ENCODE data around the gene KCTD3.

Gene KCTD3

DNA sequence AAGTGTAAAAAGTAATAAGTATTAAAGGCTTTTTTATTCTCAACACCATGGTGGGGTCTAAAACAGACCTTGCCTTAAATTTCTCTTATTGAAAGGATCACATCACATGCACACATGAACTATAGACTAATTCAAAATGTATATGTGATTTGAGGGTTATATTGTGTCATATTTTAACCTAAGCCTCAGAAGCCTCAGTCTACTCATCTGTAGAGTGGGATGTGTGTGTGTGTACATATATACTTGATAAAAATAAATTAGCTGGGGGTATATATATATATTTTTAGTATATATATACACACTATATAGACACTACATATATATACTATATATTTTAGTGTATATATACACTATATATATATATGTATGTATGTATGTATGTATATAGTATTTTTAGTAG lies 58.8 kb downstream of the KCTD3 start:
- DNase-seq (ENCODE audit: low spot score) = no peak
- TF ChIP-seq, protein P1, sequence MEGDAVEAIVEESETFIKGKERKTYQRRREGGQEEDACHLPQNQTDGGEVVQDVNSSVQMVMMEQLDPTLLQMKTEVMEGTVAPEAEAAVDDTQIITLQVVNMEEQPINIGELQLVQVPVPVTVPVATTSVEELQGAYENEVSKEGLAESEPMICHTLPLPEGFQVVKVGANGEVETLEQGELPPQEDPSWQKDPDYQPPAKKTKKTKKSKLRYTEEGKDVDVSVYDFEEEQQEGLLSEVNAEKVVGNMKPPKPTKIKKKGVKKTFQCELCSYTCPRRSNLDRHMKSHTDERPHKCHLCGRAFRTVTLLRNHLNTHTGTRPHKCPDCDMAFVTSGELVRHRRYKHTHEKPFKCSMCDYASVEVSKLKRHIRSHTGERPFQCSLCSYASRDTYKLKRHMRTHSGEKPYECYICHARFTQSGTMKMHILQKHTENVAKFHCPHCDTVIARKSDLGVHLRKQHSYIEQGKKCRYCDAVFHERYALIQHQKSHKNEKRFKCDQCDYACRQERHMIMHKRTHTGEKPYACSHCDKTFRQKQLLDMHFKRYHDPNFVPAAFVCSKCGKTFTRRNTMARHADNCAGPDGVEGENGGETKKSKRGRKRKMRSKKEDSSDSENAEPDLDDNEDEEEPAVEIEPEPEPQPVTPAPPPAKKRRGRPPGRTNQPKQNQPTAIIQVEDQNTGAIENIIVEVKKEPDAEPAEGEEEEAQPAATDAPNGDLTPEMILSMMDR (IDR thresholded peaks at IDR 0.05; ENCODE audit: extremely low read depth, insufficient read depth, missing control alignments) = no peak
- in situ Hi-C loops (cut with MboI; ENCODE audit: low pct_unique_long_range_greater_than_20kb, low sequenced_read_pairs, unreplicated experiment) = no loop called here

DNA sequence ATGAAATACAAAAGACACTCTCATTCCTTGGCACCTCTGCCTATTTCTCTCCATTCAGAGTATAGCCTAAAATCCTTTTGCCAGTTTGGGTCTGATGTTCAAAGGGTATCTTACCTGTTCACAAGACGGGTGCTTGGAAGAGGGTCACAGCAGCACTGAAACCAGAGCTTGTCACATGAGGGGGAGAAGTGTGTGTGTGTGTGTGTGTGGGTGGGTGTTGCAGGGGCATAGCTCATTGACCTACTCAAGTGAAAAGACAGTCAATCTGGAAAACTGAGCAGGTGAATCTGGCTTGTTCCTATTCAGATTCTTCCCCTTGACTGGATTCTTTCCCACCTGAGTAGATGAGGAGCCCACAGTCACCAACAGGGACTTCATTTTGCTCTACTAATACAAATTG lies 63.9 kb downstream of the KCTD3 start:
- in situ Hi-C loops (cut with MboI; ENCODE audit: low pct_unique_long_range_greater_than_20kb, low sequenced_read_pairs, unreplicated experiment) = no loop called here
- TF ChIP-seq, protein P1 (IDR thresholded peaks at IDR 0.05; ENCODE audit: extremely low read depth, insufficient read depth, missing control alignments) = no peak
- DNase-seq (ENCODE audit: low spot score) = no peak

DNA sequence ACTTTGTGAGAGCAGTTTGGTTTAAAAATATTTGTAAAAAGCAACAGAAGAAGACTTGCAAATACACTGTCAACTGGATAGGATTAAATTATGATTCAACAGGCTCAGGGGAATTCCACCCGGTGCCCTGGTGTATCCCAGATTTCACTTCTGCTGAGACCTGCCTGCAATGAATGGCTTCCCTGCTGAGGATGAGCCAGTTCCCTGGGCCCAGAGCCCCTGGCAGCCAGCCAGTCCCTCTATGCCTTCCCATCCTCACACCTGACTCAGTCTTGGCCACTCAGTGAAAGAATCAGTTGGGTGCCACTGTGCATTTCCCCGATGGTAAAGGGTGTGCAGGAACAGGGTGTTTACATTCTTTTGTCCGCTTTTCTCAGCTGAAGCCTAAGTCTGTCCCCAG lies 64.4 kb downstream of the KCTD3 start:
- DNase-seq (ENCODE audit: low spot score) = no peak
- in situ Hi-C loops (cut with MboI; ENCODE audit: low pct_unique_long_range_greater_than_20kb, low sequenced_read_pairs, unreplicated experiment) = no loop called here

DNA sequence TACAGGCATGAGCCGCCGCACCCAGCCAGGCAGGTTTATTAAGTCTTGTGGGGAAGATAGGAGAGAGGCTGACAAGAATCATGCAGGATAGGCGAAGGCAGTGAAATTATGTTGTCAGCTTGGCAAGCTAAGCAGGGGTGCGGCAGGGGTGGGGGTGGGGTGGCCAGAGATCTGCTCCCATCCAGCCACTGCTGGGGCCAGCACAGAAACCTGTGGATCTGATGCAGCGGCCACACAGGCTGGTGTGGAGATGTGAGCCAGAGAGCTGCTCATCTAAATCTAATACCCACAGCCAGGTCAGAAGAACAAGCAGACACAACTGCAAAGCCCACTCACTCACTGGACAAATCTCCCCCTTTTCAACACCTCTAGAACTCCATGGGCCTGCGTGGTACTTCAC lies 68.7 kb downstream of the KCTD3 start:
- DNase-seq (ENCODE audit: low spot score) = no peak
- in situ Hi-C loops (cut with MboI; ENCODE audit: low pct_unique_long_range_greater_than_20kb, low sequenced_read_pairs, unreplicated experiment) = no loop called here
- TF ChIP-seq, protein P1 (IDR thresholded peaks at IDR 0.05; ENCODE audit: extremely low read depth, insufficient read depth, missing control alignments) = no peak

More for the DNA sequence above, 64.4 kb downstream of the KCTD3 start:
- TF ChIP-seq, protein P1 (IDR thresholded peaks at IDR 0.05; ENCODE audit: extremely low read depth, insufficient read depth, missing control alignments) = no peak

DNA sequence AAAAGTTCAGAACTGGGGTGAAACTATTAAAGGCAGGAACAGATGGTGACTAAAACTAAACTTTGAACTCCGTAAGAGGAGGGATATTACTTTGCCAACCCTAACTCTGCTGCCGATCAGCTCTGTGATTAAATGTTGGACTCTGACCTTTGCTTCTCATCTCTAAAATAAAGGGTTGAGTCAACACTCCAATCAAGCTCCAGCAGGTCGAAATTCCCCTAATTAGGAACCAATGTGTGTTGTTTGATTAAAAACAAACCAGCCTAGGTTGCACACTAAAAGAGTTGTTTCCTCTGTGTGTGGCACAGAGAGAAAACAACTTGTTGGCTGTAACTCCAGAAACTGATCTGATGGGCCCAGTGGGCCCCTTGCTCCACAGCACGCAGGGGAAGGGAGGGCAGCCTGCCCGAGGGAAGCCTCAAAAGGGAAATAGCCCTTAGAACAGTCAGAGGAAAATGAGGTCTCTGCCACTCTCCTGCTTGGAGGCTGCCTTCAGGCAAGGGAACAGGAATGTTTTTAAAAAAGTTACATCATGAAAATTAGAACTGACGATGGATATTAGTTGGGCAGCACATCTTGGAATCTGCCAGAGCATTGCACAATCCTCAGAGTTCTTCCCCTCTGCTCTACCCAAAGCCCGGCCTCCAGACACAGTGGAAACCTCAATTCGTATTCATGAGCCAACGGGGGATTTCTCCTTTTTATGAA lies 69.3 kb downstream of the KCTD3 start:
- TF ChIP-seq, protein P1 (IDR thresholded peaks at IDR 0.05; ENCODE audit: extremely low read depth, insufficient read depth, missing control alignments) = no peak
- no peak for DNase-seq (ENCODE audit: low spot score)
- in situ Hi-C loops (cut with MboI; ENCODE audit: low pct_unique_long_range_greater_than_20kb, low sequenced_read_pairs, unreplicated experiment) = no loop called here

DNA sequence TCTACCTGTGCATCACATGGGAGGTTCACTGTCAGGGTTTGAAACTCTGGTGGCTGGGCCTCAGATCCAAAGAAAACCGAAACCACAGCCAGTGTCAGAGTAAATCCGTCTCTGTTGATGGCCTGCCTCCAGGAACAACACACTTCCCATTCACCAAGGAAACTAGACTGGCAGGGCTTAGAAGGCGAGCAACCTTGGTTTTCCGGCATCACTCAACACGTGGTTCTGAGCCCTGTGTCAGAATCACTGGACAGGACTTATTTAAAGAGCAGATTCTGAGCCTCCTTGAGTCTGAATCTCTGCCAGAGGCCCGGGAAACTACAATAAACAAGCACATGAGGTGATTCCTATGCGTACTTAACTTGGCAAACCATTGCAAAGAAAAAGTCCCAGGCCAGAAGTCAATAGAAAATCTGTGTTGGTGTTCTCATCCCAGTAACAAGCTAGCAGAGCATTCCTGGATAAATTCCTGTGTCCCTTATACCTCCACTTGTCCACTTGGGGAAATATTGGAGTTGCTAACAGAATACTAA lies 70.0 kb downstream of the KCTD3 start:
- in situ Hi-C loops (cut with MboI; ENCODE audit: low pct_unique_long_range_greater_than_20kb, low sequenced_read_pairs, unreplicated experiment) = no loop called here
- TF ChIP-seq, protein P1 (IDR thresholded peaks at IDR 0.05; ENCODE audit: extremely low read depth, insufficient read depth, missing control alignments) = no peak
- no peak for DNase-seq (ENCODE audit: low spot score)
